Activated gamma-delta T cell treated with Interleukin-2 at 50 U/mL for 16 hours (primary cell): ENCODE measurements around the gene DEPDC5.
"Not testable (repeated sequence)": the region's sequence is repeated elsewhere in the genome, so short reads cannot be mapped to it uniquely, and the experiment has no call there.

Experiments used
- DNase-seq: peaks from one replicate; pipeline ENCODE4 v3.0.0-alpha.2; 2020

Gene DEPDC5

DNA sequence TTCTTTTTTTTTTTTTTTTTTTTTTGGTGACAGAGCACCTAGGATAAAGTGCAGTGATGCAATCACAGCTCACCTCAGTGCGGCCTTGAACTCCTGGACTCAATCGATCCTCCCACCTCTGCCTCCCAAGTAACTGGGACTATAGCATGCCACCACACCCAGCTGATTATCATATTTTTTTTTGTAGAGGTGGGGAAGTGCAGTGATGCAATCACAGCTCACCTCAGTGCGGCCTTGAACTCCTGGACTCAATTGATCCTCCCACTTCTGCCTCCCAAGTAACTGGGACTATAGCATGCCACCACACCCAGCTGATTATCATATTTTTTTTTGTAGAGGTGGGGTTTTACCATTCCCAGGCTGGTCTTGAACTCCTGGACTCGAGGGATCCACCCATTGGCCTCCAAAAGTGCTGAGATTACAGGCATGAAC is 61.6 kb downstream of the DEPDC5 start:
- not testable (repeated sequence) for DNase-seq

DNA sequence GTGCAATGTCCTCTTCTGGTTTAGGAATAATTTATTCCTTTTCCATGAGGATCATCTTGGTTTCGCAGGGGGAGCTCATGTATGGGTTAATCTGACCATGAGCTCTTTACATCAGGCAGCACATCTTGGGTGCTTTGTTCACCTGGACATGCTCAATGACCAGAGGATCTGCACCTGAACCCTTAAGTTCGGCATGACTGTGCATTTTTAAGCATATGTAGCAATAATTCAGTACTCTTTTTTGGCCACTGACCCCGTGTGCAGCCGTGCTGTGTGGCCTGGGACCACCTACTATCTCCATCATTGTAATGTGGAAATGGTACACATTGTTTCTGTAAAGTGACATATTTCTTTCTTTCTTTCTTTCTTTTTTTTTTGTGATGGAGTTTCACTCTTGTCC is 62.9 kb downstream of the DEPDC5 start:
- no peak for DNase-seq

DNA sequence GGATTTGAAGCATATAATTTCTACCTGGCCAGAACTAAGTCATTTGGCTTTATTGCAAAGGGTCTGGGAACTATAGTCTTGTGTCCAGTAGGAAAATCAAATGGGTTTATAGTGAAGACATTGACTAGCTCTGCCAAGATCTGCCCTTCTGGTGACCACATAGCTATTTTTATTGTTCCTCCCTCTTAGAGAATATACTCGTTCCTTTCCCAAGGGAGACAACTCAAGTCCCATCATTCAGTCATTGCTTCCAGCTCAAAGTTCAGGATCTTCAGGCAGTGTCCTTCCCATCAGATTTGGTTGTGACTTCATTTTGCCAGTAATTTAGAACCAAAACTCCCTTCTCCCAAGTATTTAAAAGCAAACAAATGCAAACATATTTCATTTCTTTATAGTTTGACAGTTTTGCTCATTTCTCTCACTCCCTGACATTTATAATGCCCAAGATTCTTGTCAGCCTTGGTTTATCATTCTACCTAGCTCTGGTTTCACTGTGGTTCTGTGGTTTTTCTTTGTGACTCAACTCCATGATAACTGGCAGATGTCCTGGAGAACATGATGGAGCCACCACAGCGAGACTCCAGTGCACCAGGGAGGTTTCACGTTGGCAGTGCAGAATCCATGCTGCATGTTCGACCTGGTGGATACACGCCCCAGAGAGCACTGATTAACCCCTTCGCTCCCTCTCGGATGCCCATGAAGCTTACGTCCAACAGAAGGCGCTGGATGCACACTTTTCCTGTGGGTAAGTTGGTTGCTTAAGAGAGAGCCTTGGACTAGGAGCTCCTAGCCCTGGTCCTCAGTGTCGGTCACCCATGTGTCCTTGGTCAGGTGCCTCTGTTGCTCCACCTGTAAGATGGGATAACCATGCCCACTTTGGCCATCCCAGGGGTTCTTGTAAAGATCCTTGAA is 64.9 kb downstream of the DEPDC5 start:
- DNase-seq, result no peak

DNA sequence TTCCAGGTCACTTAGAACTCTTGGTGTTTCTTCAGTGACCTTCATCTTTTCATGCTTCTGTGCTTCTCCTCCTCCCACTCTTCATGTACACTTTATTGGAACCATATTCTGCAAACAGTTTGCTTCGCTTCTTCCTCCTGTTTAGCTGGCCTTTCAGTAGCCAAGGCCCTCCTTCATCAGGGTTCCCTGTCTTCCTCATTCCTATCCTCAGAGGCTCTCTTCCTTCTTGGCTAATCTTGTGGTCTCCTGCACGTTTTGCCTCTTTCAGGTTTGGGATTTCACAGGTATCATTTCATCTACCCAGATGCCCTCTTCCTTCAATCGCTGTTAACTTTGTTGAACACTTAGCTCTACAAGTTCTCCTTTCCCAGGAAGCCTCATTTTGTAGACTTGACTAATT is 66.8 kb downstream of the DEPDC5 start:
- DNase-seq, result no peak

DNA sequence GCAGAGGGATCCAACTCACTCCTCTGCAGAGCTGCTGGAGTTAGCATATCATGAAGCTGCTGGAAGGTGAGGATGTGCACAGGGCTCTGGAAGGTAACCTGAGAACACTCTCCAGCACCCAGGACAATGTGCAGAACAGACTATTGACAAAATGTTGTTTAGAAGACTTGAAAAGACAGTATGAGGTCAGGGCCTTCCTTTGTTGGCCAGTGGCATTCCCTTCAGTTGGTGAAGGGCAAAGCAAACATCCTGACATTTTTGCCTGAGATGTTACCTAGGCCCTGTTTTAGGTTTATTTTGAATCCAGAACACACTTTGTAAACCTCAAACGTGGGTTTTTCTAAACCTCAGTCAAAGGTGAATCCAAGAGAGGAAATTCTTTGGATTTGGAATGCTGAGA is 67.8 kb downstream of the DEPDC5 start:
- DNase-seq, result no peak

DNA sequence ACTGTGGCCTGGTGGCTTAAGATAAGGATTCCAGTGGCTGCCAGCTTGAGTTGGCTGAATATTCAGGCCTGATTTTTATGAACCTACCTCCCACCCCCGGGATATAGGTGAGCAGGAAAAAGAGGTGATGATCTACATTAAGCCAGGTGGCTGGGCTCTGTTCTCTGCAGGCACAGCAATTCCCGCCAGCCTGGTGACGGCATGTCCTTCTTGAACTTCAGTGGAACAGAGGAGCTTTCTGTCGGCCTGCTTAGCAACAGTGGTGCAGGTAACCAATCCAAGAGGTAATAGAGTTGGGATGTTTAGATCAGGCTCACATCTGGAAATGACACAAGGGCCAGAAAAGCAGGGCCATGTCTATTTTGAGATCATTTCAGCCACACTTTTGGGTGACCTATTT is 68.7 kb downstream of the DEPDC5 start:
- DNase-seq, result no peak

DNA sequence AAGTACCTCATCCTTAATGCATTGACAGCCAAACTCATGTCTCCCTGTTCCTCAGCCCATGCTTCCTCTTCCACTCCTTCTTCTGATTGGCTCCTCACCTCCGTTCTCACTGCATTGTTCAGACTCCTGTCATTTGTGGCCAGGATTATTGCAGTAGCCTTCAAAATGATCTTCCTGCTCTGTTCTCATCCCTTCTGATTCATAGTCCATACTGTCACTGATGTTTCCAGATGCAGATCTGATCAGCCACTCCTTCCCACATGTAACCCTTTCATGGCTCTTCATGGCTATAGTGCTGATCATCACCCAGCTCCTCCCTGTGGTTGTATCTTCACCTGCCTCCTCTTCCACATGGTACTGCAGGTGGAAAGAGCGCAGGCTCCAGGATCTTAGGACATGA is 71.7 kb downstream of the DEPDC5 start:
- no peak for DNase-seq

DNA sequence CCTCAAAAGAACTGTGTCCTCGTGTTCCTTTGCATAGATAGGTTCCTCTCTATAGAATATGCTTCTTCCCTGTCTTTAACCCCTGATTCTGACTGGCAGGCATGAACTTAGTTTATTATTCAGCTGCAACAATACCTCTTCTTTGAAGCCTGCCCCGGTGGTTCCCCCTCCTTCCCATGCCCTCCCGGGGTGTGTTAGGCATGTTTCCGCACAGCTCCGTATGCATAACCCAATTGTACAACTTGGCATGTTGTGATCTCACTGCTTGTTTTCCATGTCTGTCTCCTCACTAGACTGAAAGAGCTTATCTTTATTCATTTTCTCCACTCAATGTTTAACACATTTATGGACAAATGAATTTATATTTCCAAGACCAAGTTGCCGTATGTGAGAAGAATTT is 72.6 kb downstream of the DEPDC5 start:
- no peak for DNase-seq

DNA sequence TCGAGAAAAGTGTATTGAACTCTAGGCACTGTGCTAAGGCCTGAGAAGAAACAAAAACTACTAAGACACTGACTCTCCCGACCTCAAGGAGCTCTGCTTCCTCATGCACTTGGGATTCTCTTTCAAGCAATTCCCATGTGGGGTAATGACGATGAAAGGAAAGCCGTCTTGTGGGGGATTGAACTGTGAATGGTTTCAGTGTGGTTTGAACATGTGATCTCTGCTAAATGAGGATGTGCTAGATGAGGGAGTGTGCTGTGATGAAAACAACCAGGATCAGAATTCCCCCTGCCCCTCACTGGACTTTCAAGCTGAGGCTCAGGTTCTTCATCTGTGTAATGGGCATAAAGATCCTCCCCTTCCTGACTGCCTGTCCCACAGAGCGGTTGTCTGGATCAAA is 74.9 kb downstream of the DEPDC5 start:
- no peak for DNase-seq

DNA sequence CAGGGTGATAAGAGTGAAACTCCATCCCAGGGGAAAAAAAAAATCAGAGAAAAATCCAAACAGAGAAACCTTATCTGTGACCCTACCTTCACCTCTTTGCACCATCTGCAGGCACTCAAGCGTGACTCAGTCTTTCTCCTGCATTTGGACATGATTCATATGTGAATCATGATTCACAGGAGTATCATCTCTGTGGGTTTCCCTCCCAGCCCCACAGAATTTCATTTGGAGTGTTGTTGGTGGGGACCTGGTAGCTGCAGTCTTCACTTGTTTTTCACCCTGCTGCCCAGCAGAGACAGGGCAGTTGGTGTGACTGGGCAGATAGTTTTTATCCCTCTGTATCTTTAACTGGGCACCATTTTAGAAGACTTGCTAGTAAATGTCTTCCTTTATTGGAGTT is 75.7 kb downstream of the DEPDC5 start:
- DNase-seq, result no peak

DNA sequence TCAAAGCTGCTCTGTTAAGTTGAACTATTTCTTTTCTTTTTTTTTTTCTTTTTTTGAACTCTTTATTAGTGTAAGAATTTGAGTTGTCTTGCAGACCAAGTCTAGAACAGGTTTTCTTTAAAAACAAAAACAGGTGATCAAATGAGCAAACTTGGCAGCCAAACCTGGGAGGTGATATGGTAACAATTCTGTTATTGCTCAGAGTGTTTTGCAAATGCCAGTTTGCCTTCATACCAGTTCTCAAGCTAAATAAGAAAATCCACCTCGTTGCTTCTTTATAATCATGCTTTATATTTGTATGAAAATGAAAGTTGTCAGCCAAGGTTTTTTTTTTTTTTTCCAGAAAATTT is 76.9 kb downstream of the DEPDC5 start:
- no peak for DNase-seq

DNA sequence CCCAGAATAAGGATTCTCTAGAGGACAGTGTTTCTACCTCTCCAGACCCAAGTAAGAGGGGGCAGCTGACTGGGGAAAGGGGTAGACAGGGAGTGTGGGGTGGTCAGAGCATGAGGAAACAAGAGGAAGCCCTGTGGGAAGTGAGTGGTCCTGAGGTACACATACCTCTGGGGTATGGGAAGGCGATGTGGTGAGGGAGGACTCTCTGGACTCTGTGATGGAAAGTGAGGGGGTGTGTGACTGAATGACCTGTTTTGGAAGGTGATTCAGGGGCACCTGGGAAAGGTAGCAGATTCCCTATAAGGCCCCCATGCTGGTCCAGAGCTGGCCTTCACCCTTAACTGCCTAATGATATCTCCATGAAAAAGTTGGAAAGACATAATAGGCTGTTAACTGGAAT is 80.1 kb downstream of the DEPDC5 start:
- DNase-seq, result no peak

DNA sequence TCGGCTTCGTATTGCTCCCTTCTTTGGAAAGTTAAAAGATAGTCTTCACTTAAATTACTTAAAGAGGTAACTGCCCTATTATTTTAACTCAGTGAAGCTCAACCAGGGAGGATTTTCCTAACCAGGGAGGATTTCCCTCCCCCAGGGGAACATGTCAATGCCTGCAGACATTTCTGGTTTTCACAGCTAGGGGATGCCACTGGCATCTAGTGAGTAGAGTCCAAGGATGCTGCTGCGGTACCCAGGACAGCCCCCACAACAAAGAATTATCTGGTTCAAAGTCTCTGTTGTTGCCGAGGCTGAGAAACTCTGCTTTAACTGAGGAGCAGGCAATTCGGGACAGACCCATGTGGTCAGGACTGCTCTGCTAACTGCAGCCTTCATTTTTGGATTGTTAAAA is 82.2 kb downstream of the DEPDC5 start:
- no peak for DNase-seq

DNA sequence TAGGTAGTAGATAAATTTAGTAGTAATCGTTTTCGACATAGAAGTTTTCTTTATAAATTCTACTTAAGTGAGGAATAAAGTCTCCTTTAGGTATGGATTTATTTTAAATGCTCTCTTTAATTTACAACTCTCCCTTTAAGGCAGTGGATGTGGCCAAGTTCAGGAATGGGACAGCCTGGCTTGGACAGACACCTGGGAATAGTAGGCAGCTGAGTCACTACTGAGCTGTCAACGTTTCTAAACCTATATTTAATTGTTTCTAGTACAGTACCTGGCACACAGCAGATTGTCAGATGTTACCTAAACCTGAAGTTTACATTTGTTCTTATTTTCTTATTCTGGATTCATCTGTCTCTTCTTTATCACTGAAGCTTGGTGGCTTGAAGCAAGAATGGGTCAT is 85.1 kb downstream of the DEPDC5 start:
- no peak for DNase-seq

DNA sequence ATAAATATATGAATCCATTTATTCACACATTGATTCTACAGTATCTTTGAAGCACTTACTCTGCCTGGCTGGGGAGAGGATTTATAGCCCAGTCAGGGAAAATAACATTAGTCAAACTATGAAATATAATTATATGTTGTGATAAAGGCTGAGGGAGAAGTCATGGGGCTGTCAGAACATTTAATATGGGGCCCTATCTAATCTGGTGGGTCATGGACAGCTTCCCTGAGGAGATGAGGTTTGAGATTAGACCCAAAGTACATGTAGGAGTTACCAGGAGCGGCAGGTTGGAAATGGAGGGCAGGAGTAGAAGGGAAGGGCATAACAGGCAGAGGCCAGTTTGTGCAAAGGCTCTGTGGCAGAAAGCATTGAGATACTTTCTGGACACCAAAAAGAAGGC is 86.2 kb downstream of the DEPDC5 start:
- DNase-seq, result no peak

DNA sequence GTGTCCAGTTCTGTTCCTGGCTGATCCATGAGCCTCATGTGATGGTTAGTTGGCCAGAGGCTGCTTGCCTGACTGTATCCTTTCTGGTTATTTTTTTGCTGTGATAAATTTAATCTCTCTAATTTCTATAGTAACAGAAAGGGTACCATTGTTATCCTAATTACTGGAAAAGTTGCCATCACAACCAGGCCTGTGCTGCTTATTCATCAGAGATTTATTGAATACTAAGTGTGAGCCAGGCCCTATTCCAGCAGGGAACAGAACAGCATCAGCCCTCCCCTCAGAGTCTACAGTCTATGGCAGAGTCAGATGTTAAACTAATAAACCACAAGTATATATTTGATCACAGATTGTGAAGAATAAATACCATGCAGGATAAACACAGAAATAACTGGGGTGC is 86.8 kb downstream of the DEPDC5 start:
- DNase-seq, result no peak

DNA sequence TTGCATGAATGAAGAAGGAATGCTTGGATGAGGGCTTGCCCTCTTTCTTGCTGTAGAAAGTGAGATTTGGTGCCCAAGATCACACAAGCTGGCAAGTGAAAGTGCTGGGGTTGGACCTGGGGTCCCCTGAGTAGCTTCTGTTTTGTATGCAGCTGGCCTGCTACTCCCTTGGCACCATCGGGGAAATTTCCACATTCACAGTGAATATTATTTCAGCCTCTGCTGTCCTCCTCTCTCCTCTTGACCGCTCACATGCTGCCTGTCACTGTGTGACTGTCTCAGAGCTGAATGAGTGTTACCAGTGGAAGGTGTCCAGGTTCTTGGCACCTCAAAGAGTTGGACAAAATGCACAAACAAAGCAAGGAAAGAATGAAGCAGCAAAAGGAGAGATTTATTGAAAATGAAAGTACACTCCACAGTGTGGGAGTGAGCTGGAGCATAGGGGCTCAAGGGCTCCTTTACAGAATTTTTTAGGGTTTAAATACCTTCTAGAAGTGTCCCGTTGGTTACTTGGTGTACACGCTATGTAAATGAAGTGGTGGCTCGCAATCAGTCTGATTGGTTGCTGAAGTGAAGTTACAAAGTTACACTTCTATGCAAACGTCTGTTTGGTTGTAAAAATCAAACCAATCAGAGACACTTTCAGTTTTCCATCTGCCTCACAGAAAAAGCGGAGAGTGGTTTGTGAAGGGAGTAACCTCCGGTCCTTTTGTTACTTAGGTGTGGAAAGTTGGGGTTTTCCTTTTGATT is 87.4 kb downstream of the DEPDC5 start:
- no peak for DNase-seq

DNA sequence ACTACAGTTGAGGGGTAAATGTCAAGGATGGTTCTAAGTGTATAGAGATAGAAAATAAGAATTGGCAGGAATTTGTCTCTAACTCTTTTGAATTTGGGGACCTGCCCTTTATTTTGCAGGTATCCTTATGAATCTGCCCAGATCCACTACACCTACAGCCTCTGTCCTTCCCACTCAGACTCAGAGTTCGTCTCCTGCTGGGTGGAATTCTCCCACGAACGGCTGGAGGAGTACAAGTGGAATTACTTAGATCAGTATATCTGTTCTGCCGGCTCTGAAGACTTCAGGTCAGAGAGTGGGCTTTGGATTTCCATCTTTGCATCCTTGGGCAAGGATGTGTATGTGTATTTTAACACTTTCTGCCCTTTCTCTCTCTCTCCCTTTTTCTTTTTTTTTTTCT is 89.7 kb downstream of the DEPDC5 start:
- DNase-seq, result no peak

DNA sequence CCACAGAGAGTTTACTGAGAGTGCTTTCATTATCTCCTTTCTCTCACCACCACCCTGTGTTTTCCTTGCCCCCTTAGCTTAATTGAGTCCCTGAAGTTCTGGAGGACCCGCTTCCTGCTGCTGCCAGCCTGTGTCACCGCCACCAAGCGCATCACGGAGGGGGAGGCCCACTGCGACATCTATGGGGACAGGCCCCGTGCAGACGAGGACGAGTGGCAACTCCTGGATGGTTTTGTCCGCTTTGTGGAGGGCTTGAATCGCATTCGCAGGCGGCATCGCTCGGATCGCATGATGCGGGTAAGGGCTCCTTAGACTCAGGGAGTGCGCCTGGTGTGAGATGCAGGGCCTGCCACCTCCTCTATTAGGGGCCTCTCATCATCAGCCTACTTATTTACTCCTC is 91.1 kb downstream of the DEPDC5 start:
- no peak for DNase-seq

DNA sequence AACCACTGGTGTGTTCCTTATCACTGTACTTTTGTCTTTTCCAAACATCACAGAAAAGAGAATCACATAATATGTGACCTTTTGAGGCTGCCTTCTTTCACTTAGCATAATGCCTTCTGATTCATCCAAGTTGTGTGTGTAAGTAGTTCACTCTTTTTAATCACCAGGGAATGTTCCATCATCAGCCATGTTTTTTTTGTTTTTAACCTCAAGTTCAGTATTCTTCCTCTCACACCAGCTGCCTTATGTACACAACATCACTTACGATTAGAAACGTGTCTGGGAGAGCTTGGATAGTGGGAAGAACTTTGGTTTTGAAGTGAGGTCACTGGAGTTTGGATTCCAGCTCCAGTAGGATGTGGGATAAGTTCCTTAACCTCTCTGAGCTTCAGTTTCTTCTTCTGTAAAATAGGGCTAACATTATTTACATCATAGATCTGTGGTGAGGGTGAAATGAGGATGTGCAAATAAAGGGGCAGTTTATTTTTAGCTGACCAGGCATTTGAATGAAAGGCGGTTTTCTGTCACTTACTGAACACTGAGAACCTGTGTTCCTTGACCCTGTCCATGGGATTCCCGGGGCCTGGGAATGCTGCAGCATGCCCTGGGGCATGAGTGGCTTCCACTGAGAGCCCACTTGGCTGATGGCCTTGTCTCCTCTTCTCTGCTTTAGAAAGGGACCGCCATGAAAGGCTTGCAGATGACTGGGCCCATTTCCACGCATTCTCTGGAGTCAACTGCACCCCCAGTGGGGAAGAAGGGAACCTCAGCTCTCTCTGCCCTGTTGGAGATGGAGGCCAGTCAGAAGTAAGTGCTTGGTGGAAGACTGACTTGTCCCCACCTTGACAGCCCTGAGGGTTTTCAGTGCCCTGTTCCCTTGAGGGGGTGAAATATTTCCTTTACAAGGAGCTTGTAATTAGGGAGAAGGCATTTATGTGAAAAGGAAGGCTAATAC is 92.6 kb downstream of the DEPDC5 start:
- no peak for DNase-seq

DNA sequence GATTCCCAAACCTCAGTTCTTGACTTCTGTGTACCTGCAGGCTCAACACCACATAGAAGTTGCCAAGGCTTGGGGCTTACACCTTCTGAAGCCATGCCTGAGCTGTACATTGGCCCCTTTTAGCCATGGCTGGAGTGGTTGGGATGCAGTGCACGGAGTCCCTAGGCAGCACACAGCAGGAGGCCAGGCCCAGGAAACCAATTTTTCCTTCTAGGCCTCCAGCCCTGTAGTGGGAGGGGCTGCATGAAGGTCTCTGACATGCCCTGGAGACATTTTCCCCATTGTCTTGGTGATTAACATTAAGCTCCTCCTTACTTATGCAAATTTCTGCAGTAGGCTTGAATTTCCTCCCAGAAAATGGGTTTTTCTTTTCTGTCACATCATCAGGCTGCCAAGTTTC is 94.6 kb downstream of the DEPDC5 start:
- DNase-seq, result no peak

DNA sequence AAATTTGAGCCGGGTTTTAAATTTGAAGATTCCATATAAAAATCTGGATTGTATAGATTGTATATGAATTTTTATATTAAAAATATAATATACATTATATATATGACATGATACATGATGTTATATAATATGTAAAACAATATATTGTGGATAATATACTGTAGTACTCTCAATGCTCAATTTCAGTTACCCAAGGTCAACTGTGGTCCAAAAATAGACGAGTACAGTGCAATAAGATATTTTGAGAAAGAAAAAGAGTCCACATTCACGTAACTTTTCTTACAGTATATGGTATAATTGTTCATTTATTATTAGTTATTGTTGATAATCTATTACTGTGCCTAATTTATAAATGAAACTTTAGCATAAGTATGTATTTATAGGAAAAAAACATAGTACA is 96.3 kb downstream of the DEPDC5 start:
- DNase-seq, result no peak

DNA sequence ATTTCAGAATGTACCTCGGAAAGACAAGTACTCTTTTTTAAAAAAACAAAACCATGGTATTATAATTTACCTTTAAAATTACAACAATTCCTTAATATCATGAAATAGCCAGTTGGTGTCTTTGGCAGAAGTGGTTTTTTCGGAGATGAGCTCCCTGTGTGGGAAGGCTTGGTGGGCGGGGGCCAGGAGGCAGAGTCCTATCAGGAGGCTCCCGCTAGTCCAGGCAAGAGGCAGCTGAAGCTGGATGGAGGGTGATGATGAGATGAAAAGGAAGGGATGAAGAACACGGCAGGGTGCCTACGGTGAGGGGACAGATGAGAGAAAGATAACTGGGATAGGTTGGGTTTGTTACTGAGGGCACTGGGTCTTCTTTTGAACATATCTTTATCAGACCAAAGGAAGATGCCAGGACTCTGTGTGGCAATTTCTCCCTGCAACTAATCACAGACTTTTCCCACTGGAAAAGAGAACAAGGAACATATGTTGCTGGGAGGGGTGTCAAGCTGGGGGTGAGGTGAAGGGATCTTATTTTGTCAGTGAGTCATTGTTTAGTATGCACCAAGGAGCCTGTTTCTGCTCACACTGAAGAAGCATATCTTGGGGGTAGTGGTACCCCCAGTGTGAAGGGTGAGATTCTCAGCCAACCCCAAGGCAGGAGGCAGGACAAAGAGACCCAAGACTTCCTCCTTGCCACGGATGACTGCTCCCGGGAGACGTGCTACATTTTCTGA is 99.0 kb downstream of the DEPDC5 start:
- no peak for DNase-seq
